ENCODE measurements around the gene OPCML.

DNA sequence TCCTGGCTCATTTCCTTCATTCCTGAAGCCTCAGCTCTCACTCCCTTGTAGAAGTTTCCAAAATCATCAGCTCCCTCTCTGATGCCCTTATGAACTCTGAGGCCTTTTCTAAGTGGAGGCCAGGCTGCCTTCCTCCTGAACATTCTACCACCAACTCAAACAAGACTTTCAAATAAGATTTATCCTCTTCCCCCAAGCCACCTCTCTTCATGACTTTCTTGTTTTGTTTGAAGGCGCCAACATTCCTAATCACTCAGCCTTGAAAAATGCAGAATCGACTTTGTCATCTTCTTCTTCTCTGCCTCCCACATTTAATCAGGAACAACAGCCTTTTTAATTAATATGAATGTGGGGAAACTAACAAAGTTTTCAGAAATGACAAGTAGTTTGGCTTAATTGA lies 927.9 kb downstream of the OPCML start:
- TF ChIP-seq CTCF (conservative IDR thresholded peaks at IDR 0.05) (no peak), EZH2 (IDR thresholded peaks at IDR 0.05; ENCODE audit: low read depth) (no peak)

All from PC-9 (cell line).